ENCODE measurements around the gene SPACA4.
A peak's percentile ranks its signal among the peaks of the same experiment; 100 is the strongest.
"Not testable (repeated sequence)": the region's sequence is repeated elsewhere in the genome, so short reads cannot be mapped to it uniquely, and the experiment has no call there.

SPACA4 gene

DNA sequence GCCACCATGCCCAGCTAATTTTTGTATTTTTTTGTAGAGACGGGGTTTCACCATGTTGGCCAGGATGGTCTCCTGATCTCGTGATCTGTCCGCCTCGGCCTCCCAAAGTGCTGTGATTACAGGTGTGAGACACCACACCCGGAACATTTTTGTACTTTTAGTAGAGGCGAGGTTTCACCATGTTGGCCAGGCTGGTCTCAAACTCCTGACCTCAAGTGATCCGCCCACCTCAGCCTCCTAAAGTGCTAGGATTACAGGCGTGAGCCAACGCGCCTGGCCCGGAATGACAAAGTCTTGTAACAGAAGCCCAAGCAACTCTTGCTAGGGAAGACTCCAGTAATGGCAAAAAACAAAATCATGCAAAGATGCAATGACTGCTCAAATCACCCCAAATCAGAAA lies 25.7 kb downstream of the SPACA4 start:
- not testable (repeated sequence) for H3K9ac ChIP-seq (ENCODE audit: low read depth, low read length); H3K4me1 ChIP-seq (ENCODE audit: insufficient read depth, low read length); H3K36me3 ChIP-seq (ENCODE audit: insufficient read depth, low read length); H3K9me3 ChIP-seq (ENCODE audit: control insufficient read depth, insufficient read depth, low read length)

GRCh38 chr19:48632692-48633147 lies 26.2 kb downstream of the SPACA4 start:
- Histone ChIP-seq H3K36me3 (ENCODE audit: insufficient read depth, low read length) (no peaks in the 10 kb centered on the region), H3K4me1 (ENCODE audit: insufficient read depth, low read length) (peaks cover 6% of the 10 kb centered on the region), H3K9me3 (ENCODE audit: control insufficient read depth, insufficient read depth, low read length) (no peaks in the 10 kb centered on the region), H3K9ac (ENCODE audit: low read depth, low read length) (no peak overlapping the region)

DNA sequence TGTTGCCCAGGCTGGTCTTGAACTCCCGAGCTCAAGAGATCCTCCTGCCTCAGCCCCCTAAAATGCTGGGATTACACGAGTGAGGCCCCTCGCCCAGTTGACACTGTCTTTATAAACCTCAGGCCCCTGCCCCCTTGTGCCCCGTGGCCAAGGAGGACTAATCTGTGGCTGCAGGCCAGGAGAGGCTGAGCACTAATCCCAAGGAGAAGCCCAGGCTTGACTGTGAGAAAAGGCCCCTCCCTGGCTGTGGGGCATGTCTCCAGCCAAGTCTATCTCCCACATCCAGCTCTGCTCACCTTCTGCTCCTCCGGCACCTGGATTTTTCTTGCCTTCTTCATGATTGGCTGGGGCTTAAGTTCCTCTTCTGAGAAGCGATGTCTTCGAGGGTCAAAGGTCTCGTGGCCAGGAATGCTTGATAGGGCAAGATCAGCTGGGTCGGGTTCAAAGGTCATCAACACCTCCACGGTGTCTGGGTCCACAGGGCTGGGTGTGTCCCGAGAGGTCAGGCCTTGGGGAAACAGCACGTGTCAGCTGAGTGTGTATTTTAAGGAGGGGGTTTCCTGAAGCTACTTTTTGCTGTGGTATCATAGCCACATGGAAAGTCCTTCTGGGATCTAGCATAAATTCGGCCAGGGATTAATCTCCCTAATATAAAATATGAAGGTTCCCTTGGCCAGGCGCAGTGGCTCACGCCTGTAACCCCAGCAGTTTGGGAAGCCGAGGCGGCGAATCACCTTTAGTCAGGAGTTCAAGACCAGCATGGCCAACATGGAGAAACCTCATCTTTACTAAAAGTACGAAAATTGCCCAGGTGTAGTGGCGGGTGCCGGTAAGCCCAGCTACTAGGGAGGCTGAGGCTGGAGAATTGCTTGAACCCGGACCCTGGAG lies 26.9 kb downstream of the SPACA4 start:
- peaks cover 6% of the 10 kb centered on the region for H3K4me1 ChIP-seq (ENCODE audit: insufficient read depth, low read length)
- H3K36me3 ChIP-seq (ENCODE audit: insufficient read depth, low read length) = no peaks in the 10 kb centered on the region
- H3K9ac ChIP-seq (ENCODE audit: low read depth, low read length) = peak overlapping the region; percentile 14; the same call in 1 of the 2 replicates
- H3K9me3 ChIP-seq (ENCODE audit: control insufficient read depth, insufficient read depth, low read length) = no peaks in the 10 kb centered on the region

GRCh38 chr19:48634036-48634342 lies 27.4 kb downstream of the SPACA4 start:
- Histone ChIP-seq H3K9ac (ENCODE audit: low read depth, low read length) (peak overlapping the region; percentile 14; the same call in 1 of the 2 replicates), H3K36me3 (ENCODE audit: insufficient read depth, low read length) (no peaks in the 10 kb centered on the region), H3K4me1 (ENCODE audit: insufficient read depth, low read length) (peaks cover 6% of the 10 kb centered on the region), H3K9me3 (ENCODE audit: control insufficient read depth, insufficient read depth, low read length) (no peaks in the 10 kb centered on the region)

GRCh38 chr19:48634424-48635262 lies 28.1 kb downstream of the SPACA4 start:
- Histone ChIP-seq H3K9ac (ENCODE audit: low read depth, low read length) (peak overlapping the region; percentile 37; the same call in 1 of the 2 replicates), H3K9me3 (ENCODE audit: control insufficient read depth, insufficient read depth, low read length) (no peaks in the 10 kb centered on the region), H3K36me3 (ENCODE audit: insufficient read depth, low read length) (no peaks in the 10 kb centered on the region), H3K4me1 (ENCODE audit: insufficient read depth, low read length) (peaks cover 6% of the 10 kb centered on the region)

GRCh38 chr19:48635263-48635965 lies 28.9 kb downstream of the SPACA4 start:
- H3K9ac ChIP-seq (ENCODE audit: low read depth, low read length) = peak overlapping the region; percentile 75
- no peaks in the 10 kb centered on the region for H3K9me3 ChIP-seq (ENCODE audit: control insufficient read depth, insufficient read depth, low read length)
- no peaks in the 10 kb centered on the region for H3K36me3 ChIP-seq (ENCODE audit: insufficient read depth, low read length)
- H3K4me1 ChIP-seq (ENCODE audit: insufficient read depth, low read length) = peaks cover 6% of the 10 kb centered on the region

GRCh38 chr19:48635966-48636858 lies 29.7 kb downstream of the SPACA4 start:
- Histone ChIP-seq H3K4me1 (ENCODE audit: insufficient read depth, low read length) (peaks cover 6% of the 10 kb centered on the region), H3K9me3 (ENCODE audit: control insufficient read depth, insufficient read depth, low read length) (no peaks in the 10 kb centered on the region), H3K9ac (ENCODE audit: low read depth, low read length) (peak overlapping the region; percentile 75), H3K36me3 (ENCODE audit: insufficient read depth, low read length) (no peaks in the 10 kb centered on the region)

- Histone ChIP-seq H3K9ac (ENCODE audit: low read depth, low read length) (peak within 1 kb of the TSS; percentile 75), H3K4me1 (ENCODE audit: insufficient read depth, low read length) (peaks cover 6% of the 10 kb centered on the region), H3K9me3 (ENCODE audit: control insufficient read depth, insufficient read depth, low read length) (no peaks in the 10 kb centered on the region), H3K36me3 (ENCODE audit: insufficient read depth, low read length) (no peaks in the 10 kb centered on the region)
Measured at GRCh38 chr19:48636859-48637448, 30.4 kb downstream of the SPACA4 start, which contains the start of gene DBP. DBP (minus strand) TSS chr19:48637379; CDS start chr19:48636994, 385 bp downstream.

GRCh38 chr19:48637449-48637947 lies 31.0 kb downstream of the SPACA4 start:
- Histone ChIP-seq H3K36me3 (ENCODE audit: insufficient read depth, low read length) (no peaks in the 10 kb centered on the region), H3K4me1 (ENCODE audit: insufficient read depth, low read length) (peaks cover 6% of the 10 kb centered on the region), H3K9ac (ENCODE audit: low read depth, low read length) (peak overlapping the region; percentile 75)

GRCh38 chr19:48637948-48638830 lies 31.6 kb downstream of the SPACA4 start:
- Histone ChIP-seq H3K9ac (ENCODE audit: low read depth, low read length) (peak overlapping the region; percentile 73), H3K36me3 (ENCODE audit: insufficient read depth, low read length) (no peaks in the 10 kb centered on the region), H3K4me1 (ENCODE audit: insufficient read depth, low read length) (peaks cover 6% of the 10 kb centered on the region), H3K9me3 (ENCODE audit: control insufficient read depth, insufficient read depth, low read length) (no peaks in the 10 kb centered on the region)

More at GRCh38 chr19:48637449-48637947, 31.0 kb downstream of the SPACA4 start:
- H3K9me3 ChIP-seq (ENCODE audit: control insufficient read depth, insufficient read depth, low read length) = no peaks in the 10 kb centered on the region

DNA sequence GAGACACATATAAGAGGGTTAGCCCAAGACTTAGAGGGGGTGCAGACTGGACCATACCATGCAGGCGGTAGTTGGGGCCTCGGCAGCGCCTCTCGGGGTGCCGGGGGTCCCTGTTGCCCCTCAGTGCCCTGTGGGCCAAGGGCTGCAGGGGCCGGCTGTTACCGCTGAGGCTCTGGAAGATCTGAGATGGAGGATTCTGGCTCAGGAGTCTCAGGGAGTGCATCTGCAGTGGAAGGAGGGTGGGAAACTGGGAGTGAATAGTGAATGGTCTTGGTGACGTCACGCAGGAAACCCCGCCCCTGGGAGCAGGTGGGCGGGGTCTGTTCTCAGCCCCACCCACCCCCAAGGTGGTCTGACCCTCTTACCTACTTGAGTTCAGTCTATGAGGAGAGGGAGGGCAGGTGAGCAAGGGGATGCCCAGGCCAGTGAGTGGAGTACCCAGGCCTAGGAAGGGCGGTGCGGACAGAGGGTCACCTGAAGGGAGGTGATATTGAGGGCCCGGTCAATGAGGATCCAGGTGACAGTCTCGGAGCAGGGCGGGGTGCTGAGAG lies 32.4 kb downstream of the SPACA4 start:
- no peaks in the 10 kb centered on the region for H3K36me3 ChIP-seq (ENCODE audit: insufficient read depth, low read length)
- peak overlapping the region; percentile 51 for H3K9ac ChIP-seq (ENCODE audit: low read depth, low read length)
- no peaks in the 10 kb centered on the region for H3K9me3 ChIP-seq (ENCODE audit: control insufficient read depth, insufficient read depth, low read length)
- peaks cover 4% of the 10 kb centered on the region for H3K4me1 ChIP-seq (ENCODE audit: insufficient read depth, low read length)

Data from ES-I3 (cell line).